Measurements from ENCODE around the gene POPDC3.
A peak's percentile ranks its signal among the peaks of the same experiment; 100 is the strongest.

The POPDC3 gene

DNA sequence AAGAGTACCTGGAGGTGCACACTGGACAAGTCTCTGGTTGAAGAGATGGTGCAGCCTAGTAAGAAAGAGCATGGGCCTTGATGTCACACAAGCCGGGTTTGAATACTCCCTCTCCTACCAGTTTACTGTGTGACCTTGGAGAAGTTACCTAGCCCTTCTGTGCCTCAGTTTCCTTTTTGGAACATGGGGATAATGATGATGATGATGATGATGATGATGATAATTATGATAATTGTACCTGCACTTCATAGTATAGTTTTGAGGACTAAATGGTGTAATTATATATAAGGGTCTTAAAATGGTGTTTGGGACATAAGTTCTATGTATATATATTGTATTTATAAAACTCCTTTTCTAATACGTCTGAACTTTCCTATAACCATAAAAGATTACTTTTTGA lies 41.7 kb downstream of the POPDC3 start:
- no peak for DNase-seq

DNA sequence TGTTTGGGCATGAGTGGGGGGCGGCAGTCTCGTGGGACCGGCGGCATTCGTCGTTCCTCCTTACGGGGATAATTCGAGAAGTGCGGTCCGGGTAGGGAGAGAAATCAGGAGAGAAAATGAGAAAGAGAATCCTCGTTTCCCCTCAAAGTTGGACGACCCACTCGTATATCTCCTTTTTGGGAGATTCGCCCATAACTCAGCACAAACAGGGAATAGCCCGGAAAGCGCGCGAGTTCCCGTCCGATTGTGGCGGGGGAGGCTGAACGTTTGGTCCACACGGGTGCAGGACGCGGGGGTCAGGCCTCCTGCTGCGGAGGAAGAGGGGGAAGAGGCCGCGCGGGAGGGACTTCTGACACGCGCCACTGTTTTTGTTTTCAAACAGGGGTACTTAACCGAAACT lies 42.4 kb downstream of the POPDC3 start:
- DNase-seq = no peak

DNA sequence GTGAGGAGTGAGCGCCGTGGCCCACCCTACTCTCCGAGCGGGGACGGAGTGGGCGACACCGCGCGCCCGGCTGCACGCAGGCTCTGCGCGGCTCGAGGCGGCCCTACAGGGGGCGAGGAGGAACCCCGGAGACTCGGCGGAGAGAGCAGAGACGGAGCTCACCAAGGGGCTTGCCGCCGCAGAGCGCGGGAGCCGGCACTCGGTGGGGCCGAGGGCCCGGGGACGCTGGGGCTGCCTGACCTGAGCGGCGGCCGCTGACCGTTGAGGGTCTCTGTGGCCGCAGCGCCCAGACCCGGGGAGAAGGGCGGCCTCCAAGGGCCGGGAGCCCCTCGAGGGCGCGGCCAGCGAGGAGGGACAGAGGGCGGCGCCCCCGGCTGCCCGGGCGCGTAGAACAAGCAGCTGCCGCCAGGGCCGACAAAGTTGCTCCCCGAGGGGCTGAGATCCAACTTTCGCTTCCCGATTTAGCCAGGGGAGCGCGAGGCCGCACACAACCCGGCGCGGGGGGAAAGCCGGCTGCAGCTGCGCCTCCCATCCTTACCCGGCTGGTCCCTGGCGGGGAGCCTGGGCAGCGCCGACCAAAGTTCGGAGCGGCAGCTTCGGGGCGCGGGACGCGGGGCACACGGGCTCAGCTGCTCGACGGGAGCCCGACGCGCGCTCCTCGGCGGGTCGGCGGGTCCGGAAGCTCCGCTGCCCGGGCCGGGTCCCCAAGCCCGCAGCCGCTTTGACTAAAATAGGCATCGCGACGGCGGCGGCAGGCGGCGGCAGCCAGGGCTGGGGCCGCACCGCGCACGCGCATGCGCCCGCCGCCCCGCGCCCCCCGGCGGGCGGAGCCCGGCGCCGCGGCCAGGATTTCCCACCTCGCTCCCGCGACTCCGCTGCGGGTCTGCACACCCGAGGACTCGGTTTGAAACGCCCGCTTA lies 43.1 kb downstream of the POPDC3 start:
- peak; percentile 5 to 37 for DNase-seq

DNA sequence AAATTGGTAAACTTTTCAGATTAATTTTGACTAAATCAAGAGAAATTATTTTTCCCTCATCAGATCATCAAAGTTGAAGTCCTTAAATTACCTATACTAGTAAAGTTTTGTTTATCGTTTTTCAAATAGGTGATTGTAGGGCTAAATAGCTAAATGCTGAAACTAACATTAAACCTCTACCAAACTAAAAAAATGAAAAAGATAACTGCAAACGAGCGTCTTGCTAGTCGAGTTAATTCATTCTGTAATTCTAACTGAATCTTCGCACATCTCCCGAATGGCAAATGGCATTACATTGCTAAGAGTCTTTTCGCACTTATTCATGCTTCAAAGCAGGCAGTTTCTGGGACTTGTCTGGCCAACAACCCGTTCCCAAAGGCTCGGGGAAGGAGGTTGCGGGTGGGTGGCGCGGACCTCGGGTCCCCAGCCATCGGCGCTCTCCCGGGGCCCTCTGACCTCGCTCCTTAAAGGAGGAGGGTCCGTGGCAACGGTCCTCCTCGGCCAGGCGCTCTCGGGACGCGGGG lies 43.8 kb downstream of the POPDC3 start:
- DNase-seq = no peak

DNA sequence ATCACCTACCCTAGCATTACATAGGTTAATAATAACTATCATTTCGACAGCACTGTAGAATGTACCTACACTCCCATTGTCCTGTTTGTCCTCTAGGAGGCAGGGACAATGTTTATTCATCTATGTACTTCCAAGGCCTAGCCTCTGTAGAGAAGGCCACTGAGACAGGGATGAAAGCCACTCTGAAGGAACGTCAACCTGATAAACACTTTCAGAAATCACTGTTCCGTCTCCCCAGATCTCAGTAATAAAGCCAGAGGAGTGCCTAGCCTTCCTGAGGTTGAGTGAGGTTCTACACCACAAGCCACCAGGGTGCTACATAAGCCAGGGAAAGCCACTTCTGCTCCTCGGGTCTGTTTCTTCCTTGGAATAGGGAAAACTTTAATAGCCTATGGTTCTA lies 44.8 kb downstream of the POPDC3 start:
- DNase-seq = peak in 1 of 2 experiments; percentile 7

DNA sequence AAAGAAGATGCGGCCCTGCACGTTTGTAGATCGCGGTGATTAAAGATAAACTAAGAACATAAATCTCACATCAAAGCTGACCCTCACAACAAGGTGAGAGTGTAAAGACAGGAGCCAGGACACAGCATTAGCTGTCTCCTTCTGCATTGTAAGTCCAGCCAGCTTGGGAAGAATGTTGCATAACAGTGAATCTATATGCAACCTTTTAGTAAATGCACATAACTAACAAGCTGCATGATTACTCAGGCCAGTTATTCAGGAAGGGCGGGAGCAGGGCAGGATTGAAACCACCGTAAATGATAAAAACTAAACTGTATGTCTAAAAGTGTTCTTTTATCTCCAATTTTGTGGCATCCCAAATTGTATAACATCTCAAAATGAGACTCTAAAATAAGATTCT lies 57.1 kb downstream of the POPDC3 start:
- DNase-seq = no peak

DNA sequence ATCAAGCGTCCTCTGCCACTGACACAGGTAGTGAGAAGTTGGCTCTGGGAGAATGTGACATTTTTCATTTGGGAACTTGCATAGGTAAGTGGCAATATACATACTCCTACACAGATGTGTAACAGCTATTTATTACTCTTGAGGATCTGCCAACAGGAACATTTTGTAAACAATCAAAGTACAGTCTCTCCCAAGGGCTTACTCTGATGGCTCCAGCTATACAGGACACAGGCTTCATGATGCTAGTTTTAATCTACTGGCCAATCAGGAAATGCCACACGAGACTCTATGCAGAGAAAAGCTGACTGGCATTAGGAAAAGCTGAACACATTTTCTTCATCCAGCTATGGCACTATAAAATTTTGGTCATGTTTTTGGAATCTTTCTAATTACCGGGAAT lies 57.8 kb downstream of the POPDC3 start:
- no peak for DNase-seq

DNA sequence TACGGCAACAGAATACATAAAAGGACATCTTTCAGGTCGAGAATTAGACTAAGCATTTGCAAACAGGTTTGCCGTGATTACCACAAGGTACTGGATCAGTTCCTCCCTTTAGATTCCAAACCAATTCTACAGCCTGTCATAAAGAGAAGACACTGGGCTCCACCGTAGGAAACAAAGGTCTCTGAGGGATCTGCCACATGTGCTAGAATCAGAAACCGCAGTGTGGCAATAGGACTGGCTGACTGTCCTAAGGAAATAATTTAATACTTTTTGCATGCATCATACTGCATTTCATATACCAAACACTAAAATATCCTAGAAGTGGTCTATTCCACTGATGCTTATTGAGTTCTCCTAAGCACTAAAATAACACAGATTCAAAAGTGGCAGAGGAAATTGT lies 59.2 kb downstream of the POPDC3 start:
- no peak for DNase-seq

DNA sequence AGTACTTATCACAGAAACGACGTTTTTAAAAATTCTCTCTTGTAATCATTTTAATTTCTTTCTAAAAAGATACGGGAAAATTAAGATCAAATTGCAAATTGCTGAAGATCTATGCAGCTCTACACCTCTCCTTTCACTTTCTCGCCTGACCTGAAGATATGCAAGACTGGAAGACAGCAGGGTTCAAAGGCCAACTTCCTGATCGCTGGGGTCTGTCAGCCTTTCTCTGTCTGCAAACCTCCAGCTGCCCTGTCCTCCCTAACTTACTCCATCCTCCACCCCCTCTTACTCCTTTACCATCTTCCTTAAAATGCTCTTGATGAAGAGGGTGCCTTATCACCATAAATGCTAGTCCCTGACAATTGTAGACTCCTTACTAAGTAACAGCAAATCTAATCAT lies 63.7 kb downstream of the POPDC3 start:
- no peak for DNase-seq

DNA sequence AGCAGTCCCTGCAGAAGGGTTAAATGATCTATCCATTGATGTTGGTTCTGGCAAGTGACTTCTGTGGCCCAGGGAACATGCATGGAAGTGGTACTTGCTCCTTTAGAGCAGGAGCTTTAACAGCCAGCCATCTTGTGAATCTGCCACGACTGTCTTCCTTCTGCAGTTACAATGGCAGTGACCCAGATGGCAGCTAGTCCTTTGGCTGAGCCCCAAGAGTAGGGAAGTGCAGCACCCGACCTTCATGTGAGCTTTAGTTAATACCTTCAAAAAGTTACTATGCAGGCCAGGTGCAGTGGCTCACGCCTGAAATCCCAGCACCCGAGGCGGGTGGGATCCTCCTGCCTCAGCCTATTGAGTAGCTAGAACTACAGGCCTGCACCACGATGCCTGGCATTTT lies 66.4 kb downstream of the POPDC3 start:
- DNase-seq = no peak

DNA sequence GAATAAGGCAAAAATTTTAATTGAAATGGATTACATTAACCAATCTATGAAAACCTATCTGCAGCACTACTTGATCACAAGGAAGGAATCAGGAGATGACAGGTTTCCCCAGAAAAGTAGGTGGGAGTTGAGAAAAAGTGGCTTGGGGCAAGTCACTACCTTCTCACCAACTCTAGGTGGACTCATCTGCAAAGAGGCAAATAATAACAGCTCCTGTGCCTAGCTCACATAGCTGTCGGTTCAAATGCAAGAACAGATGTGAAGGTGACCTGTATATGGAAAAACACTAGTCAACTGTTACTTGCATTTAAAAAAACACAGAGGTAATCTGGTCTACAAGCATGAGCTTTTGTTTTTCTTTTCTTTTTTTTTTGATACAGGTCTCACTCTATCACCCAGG lies 67.2 kb downstream of the POPDC3 start:
- DNase-seq = no peak

DNA sequence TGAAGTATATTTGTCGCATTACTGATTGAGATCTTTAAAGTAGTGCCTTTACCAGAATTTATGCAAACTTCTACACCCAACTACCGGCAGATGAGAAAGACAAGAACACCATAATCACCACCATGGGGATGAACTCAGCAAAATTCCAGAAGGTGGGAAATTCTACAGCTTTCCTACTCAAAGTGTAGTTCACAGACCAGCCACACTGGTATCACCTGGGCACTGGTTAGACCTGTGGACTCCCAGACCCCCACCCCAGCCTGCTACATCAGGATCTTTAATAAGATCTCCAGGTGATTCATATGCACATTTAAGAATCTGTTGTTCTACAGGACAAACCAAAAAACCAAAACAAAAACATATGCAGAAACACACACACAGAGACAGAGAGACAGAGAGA lies 67.9 kb downstream of the POPDC3 start:
- DNase-seq = no peak

DNA sequence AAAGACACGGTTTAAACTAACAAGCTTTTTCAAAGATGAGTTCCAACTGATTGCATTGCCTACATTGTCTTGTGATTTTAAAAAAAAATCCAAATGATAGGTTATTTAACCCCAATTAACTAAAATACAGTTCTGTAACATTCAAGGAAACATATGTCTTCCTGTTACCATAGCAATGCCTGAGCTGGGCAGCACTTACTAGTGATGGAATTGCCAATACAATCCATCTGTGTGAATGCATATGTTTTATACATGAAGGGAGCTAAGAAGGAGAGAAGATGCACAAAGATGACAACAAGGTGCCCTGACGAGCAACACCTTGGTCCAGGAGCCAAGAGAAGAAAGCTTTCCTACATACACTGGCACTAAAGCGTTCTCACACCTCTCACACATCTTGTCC lies 68.7 kb downstream of the POPDC3 start:
- no peak for DNase-seq

DNA sequence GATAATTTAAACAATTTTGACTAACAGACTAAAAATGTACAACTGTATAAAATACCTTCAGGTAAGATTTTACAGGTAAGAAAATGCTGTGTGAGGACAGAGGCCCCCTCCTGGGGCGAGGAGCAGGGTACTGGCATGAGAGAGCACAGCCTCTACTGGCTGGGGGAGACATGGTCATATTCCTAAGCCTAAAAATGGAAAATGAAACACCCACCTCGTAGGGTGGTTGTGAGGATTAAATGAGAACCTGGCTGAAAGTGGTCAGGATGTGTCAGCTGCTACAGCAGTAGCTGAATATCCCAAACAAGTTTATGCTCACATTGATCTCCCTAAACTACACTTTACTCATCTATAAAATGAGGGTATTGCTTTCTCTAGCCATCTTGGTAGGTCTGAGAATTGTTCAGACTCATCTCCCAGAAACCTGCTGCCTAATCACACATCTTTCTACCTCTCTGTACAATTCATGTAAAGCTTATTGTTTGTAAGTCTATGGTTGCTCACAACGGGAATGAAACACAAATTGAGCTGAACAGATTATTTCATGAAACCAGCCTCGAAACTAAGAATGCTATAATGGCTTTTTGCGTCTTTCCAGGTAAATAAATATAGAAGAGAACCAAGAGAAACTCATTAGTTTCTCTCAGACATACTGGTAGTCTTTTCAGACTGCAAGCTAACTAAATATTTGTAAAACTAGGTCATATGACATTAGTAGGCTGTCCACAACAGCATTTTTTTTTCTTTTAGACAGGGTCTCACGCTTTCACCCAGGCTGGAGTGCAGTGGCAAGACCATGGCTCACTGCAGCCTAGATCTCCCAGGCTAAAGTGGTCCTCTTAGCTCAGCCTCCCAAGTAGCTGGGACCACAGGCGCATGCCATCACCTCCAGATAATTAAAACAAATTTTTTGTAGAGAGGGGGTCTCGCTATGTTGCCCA lies 69.6 kb downstream of the POPDC3 start:
- no peak for DNase-seq

DNA sequence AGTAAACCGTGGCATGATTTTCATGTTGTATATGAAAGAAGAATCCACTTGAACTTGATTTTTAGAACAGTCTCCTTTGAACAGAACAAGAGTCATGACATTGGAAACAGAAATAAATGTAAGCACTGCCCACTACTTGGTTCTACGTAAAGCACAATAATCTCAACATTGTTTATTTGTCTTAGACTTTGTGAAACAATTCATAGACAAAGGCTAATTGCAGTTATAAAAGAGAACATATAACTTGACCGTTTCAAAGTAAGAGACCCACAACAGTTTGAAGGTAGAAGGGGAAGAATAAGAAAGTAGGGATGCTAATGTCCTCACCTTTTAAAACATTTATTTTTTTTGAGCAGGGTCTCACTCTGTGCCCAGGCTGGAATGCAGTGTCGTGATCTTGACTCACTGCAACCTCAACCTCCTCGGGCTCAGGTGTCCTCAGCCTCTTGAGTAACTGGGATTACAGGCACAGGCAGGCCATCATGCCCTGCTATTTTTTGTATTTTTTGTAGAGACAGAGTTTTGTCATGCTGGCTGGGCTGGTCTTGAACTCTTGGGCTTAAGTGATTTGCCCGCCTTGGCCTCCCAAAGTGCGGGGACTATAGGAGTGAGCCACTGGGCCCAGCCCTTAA lies 71.1 kb downstream of the POPDC3 start:
- no peak for DNase-seq

Data from NCI-H2081 (cell line).